ENCODE results near the gene AIM2. TPM values are rescaled to one million over a fixed set of nuclear protein-coding genes. Genes with fewer than 3 reads are reported as not detected.
"Not testable (repeated sequence)": the region's sequence is repeated elsewhere in the genome, so short reads cannot be mapped to it uniquely, and the experiment has no call there.

Gene AIM2
- under 1 TPM in 7 of 12 donors, not detected in 5; 0.16 to 0.61 (median 0.32) TPM for polyA plus RNA-seq (ENCODE audit: insufficient read length in 12 of 12)
- long read RNA-seq, donor 1, result 0 reads
- long read RNA-seq, donor 2, result 0 reads
- long read RNA-seq, donor 3, result 0 reads
- long read RNA-seq, donor 4, result 0 reads
- long read RNA-seq, donor 5, result 0 reads
- long read RNA-seq, donor 6, result 0 reads
- long read RNA-seq, donor 7, result 0 reads
- long read RNA-seq, donor 8, result 0 reads
- long read RNA-seq, donor 9, result 0 reads
- long read RNA-seq, donor 10, result 0 reads
- long read RNA-seq, donor 11, result 0 reads

DNA sequence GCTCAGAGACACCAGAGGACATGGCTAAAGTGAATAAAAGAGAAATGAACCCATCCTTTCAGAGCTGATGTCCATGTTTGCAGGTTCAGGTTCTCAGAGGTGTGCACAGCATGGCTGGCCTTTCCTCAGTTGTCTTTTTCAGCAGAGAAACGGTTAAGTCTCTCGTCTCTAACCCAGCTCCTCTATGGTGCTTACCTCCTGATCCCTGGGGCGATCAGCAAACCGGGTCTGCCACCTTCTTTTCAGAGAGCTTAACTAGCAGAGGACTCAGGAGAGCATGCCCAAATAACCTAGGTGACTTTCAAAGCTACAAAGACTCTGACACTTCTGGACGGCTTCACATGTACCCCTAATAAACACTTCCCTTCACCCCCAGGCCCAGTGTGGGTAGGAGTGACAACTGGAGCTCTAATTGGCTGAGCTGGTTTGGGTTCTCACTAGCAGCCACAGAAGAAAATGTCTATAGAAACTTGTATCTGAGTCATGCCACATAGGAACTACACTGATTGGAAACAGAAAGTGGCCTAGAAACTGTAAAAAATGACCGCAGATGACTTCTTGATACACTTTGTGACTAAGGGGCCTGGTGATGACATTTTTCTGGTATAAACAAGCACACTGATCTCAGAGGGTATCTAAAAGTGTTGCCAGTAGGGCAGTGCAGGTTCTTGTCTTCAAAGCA lies at the start of gene AIM2:
AIM2 (minus strand) TSS at position 329 of the 682 bp plus-strand sequence. CDS start 3,267 bp downstream, outside the sequence.
- no peak for DNase-seq

GRCh38 chr1:159123587-159123986 lies 47.0 kb upstream of the AIM2 start:
- no peak for DNase-seq

DNA sequence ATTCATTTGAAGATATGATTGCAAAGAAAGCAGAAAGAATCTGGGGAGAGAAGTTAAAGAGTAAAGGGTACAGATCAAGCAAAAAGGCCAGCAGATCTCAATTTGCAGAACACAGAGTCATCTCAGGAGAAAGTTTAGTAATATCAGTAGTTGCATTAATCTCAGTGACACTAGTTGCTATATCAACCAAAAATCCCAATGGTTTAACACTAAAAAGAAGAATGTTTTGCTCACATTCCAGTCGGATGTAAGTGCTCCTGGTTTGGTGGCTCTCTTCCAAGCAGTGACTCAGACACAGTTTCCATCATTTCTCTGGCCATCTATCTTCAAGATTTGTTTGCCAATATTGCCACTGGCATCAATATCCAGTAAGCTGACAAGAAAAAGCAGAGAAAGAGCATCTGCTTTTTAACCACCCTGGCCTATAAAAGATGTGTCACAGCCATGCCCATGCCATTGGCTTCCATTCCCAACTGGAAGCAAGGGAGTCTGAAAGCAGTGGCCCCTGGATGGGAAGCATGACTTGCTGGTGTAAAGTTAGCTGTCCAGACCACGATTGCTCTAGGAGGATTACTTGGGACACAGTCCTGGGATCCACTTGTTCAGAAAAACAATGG lies 45.5 kb upstream of the AIM2 start:
- no peak for DNase-seq

DNA sequence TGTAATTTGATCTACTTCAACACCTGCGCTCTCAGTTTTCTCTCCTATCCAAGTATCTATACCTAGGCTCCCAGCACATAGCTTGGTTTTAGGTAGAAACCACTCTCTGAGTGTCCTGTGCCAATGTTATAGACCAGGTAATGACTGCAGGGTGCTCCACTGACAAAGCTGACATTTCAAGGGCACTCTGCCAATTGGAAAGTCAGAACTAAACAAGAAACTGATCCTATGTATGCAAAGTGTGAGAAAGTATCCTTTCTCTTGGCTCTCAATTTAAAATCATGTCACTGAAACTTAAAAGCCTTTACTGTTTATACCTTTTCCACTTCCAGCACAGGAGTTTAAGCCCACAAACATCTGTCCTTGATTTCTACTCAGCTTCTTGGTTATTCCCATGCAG lies 45.0 kb upstream of the AIM2 start:
- DNase-seq, result no peak

DNA sequence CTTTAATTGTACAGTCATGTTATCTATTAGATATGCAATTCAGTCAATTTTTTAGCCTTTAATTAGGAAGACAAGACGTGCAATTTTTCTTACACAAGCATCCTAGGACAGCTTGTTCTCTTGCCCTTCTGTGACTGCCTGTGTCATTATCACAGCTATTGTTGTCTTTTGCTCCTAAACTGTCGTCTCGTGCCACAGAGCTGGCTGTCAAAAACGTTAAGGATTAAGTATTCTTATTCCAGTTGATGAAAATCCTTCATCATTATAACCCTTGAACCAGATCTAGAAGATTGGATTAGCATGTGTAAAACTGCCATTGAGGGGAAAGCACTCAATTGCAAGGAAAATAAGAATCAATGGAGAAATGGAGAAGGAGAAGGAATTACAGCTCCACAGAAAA lies 43.8 kb upstream of the AIM2 start:
- no peak for DNase-seq

DNA sequence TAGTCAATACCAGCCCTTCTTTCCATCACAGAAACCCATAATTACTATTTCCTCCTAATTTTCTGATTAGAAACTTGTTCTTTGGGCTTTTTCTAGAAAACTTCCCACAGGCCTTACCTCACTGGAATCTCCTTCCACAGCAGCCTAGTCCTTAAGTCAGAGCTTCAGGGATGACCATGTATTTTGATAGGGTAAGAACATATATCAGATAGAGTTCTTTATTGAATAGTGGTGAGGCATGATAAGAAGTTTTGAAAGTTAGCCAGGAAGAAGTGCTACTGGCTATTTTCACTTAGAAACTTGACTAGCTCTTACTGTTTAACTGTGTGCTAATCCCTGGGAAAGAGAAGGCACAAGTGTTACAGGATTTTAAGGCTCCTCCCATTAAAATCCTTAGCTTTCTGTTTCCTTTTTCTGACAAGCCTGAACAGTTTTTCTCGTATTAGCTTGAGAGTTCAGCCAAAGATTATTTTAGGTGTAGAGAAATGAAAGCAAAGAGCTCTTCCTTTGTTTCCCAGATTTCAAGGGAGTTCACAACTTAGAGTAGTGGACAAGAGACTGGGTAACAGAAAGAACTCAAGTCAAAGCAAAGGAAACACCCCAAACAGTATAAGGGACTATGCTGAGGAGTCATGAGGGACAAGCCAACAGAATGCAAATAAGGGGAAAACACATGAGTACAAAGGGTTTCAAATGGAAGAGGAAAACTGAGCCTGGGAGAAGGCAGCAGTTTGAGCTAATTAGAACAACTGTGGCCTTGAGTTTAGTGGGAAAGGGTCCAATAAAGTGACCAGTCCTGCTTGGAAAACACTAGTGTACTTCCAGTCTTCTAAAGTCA lies 37.2 kb upstream of the AIM2 start:
- DNase-seq, result no peak

GRCh38 chr1:159103021-159103420 lies 26.5 kb upstream of the AIM2 start:
- not testable (repeated sequence) for DNase-seq

DNA sequence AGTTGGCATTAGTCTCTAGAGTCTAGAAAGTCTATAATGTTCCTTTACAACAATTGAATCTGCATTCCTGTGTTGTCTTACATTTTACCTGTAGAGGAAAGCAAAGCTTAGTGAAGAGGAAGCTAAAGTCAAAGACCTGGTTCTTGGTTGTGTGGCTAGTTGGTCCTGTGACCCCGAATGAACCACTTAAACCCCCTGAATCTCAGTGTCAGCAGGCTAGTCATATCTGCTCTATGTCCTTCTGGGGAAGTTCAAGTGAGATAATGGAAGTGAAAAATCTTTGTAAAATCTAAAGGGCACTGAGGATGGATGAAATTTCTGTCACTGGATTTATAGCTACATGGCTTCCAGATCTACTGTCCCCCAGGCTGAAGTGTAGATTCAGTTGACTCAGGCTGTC lies 24.0 kb upstream of the AIM2 start:
- DNase-seq, result no peak

- no peak for DNase-seq
Measured at GRCh38 chr1:159098596-159098995, 22.0 kb upstream of the AIM2 start.

- no peak for DNase-seq
Measured at GRCh38 chr1:159092036-159092760, 15.6 kb upstream of the AIM2 start.

DNA sequence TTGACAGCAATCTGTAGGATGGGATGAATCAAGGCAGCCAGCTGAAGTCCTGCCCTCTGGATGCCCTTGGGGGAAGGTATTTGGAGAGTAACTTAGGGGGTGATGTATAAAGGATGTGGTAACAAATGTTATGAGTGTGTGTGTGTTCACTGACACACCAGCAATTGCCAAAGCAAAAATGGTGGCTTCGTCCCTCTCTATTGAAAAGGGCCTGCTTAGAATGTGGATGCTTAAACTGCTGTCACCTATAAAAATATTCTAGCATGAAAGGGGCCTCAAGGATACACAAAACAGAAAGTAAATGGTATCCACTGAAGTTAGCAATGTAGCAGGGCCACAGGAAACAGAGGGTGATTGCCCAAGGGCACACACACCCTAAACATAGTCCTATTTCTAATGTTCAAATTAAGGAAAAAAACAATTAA lies 15.1 kb upstream of the AIM2 start:
- no peak for DNase-seq

GRCh38 chr1:159091180-159091560 lies 14.6 kb upstream of the AIM2 start:
- no peak for DNase-seq

- DNase-seq, result no peak
Measured at GRCh38 chr1:159090286-159091179, 14.0 kb upstream of the AIM2 start.

- DNase-seq, result no peak
Measured at GRCh38 chr1:159089184-159089791, 12.7 kb upstream of the AIM2 start.

DNA sequence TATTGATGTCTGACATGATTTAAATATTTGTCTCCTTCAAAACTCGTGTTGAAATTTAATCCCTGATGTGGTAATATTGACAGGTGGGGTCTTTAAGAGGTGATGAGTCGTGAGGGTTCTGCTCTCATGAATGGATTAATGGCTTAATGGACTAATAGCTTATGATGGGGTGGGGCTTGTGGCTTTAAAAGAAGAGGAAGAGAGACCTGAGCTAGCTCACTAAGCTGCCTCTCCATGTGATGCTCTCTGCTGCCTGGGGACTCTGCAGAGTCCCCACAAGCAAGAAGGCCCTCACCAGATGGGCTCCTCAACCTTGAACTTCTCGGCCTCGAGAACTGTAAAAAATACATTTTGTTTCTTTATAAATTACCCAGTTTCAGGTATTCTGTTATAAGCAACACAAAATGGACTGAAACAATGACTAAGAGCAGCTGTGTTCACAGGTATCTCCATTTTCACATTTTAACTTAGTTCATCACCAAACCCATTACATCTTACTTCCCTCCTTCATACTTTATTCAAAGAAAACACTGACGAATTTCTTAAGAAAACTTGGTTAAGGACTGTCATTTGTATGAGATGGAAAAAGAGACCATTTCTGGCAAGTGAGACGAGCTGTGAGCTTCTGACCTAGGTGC lies 12.1 kb upstream of the AIM2 start:
- no peak for DNase-seq

GRCh38 chr1:159088050-159088449 lies 11.5 kb upstream of the AIM2 start:
- DNase-seq, result no peak

DNA sequence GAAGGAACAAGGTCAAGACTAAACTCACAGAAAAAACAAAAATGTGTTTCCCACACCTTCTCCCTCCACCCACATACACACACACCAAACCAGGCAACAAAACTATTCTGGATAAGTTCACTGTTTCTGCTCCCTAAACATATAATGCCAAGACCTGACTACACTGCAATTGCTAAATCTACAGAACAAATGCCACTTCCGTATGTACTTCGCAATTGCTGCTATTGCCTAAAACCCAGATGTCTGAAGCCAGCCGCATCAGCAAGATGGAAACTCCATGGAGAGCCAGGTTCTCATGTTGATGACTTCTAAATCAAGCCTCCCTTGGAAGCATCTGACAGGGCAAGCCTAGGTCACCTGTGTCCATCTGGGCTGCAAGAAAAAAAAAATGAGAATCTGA lies 8.3 kb upstream of the AIM2 start:
- no peak for DNase-seq

- DNase-seq, result no peak
Measured at GRCh38 chr1:159084152-159084551, 7.6 kb upstream of the AIM2 start.

GRCh38 chr1:159083013-159083412 lies 6.4 kb upstream of the AIM2 start:
- no peak for DNase-seq

DNA sequence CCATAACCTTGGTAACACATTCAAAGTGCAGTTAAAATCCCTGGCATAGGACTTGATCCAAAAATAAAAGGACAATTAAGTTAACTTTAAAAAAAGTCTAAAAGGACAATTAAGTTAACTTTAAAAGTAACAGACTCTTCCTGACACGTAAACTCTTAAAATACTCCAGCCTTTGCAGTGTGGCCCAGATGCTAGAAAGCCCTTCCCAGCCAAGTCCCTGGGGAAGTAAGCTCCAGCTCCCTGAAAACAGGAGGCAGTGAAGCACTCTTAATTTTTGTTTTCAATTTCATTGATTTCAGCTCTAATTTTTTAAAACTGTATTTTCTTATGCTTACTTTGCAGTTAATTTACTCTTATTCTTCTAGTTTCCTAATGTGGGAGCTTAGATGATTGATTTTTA lies 5.1 kb upstream of the AIM2 start:
- no peak for DNase-seq

Measured in muscle of arm (tissue), 14 donors.